Measurements from ENCODE around the gene UNC13B. TPM values are rescaled to one million over a fixed set of nuclear protein-coding genes. Genes with fewer than 3 reads are reported as not detected.
"Not testable (repeated sequence)": the region's sequence is repeated elsewhere in the genome, so short reads cannot be mapped to it uniquely, and the experiment has no call there.

Gene UNC13B
- total RNA-seq, 1 donor from 2014 or later: 0.84 TPM

GRCh38 chr9:35367451-35367850, 205.6 kb downstream of the UNC13B start:
- intact Hi-C loops (cut with micrococcal nuclease): no loop called here

GRCh38 chr9:35370241-35370640, 208.4 kb downstream of the UNC13B start:
- intact Hi-C loops (cut with micrococcal nuclease): no loop called here

DNA sequence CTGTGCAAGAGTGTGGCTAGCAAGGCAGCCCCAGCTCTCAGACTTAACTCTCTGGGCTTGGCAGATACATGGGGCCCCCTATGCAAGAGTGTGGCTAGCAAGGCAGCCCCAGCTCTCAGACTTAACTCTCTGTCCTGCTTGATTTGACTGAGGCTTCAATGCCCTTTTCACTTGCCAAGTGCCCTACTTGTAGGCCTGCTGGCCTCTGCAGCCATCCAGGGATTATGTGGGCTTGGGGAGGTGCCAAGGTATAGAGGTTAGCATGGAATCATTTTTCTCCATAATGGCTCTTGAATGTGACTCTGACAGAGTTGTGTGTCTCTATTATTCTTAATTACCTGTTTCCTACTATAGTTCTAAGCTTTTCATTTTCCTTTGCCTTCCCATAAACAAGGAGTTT, 212.6 kb downstream of the UNC13B start:
- intact Hi-C loops (cut with micrococcal nuclease): no loop called here

- intact Hi-C loops (cut with micrococcal nuclease): no loop called here
These were observed 213.1 kb downstream of the UNC13B start for GRCh38 chr9:35374910-35375309.

GRCh38 chr9:35380039-35380438, 218.2 kb downstream of the UNC13B start:
- intact Hi-C loops (cut with micrococcal nuclease): no loop called here

GRCh38 chr9:35380619-35381018, 218.8 kb downstream of the UNC13B start:
- intact Hi-C loops (cut with micrococcal nuclease): no loop called here

DNA sequence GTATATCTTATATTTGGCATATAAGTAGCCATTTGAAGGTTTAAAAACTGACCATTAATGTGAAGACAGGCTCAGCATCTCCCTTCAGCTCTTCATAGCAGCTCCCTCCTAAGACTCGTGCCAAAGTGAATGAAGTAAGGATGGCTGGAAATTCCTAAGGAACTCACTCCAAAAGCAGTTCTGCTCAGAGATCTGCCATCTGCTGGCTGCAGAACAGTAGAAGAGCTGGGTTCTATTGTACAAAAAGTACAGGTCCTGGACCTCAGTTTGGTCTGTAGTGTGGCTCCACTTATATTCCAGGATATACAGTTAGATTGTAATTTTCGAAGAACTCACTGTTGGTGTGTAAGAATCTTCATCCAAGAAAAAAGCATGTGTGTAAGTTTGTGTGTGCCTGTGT, 223.2 kb downstream of the UNC13B start:
- intact Hi-C loops (cut with micrococcal nuclease): no loop called here

DNA sequence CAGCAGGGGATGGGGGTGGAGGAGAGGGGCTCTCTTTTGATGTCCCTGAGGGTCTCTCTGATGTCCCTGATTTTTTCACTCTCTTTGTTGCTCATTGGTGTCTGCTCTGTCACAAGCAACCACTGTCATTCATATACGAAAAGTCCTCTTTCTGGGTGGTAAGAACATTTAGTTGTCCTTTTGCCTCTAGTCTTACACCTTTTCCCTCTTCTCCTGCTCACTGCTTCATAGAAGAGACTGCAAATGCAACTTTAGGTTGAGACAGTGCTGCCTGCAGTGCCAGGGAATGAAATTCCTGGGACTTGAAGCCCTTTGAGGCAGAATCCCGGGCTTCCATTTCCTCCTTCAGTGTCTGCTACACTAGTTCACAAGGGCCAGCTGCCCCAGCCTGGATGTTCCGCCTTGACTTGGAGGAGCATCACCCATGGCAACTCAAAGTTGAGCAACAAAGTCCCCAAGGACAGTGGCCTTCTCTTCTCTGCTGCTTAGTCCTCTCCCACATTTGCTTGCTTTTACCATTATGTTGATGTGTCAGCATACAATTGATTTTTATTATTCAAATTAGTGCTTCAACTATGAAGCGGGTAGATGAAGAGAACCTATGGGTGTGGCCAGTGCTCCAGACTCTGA, 233.4 kb downstream of the UNC13B start:
- intact Hi-C loops (cut with micrococcal nuclease): no loop called here

- intact Hi-C loops (cut with micrococcal nuclease): no loop called here
These were observed 233.9 kb downstream of the UNC13B start for GRCh38 chr9:35395706-35396101.

DNA sequence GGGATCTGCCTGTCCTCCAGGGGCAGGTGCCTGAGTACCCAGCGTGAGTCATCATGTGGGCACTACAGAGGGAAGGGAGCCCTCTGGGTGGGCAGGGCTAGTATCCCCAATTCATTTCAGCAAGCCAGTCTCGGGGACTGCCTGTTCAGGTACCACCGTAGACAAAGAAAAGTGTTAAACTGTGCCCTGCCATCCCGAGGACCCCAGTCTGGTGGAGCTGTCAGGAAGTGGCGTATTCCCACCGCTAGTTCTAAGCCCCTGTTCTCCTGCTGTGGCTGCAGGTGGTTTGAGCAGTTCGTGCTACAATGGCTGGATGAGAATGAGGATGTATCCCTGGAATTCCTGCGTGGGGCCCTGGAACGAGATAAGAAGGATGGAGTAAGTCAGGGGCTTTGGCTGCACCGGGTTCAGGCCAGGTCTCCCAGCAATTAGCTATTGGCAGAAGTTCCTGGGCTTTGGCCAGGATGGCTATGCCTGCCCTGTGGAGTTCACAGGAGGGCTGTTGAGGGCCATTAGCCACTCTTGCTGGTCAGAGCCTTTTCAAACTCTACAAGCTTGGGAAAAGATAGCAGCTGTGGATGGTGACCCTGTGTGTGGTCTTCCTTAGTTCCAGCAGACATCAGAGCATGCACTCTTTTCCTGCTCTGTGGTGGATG, 234.9 kb downstream of the UNC13B start:
- intact Hi-C loops (cut with micrococcal nuclease): no loop called here

DNA sequence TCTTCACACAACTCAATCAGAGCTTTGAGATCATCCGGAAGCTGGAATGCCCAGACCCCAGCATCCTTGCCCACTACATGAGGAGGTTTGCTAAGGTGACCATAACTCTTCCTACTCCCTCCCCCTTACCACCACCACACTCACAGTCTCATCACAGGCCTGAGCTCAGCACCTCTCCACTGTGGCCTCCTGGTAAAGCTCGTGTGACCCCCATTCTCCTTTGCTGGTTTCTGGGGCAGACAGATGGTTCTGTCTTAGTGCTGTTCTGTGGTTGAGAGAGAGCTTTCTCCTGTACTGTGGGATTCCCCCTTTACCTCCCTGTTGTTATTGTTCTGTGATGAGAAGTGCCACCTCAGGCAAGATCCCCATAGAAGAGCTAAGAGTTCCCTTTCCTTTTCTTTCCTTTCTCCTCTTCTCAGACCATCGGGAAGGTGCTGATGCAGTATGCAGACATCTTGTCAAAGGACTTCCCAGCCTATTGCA, 235.4 kb downstream of the UNC13B start:
- intact Hi-C loops (cut with micrococcal nuclease): no loop called here

DNA sequence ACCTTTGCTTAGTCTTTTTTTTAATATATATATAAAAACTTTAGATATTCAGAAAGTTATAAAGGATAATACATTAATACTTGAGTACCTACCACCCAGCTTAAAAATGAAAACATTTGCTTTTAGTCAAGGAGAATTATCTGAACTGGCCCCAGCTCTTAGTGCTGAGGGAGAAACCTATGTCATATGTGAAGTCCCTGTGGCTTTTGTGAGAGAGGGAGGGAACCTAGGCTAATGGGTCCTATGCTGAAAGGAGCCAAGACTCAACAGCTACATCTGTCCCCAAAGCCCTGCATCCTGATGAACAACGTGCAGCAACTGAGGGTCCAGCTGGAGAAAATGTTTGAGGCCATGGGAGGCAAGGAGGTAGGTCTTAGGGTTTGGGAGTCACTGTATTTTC, 236.1 kb downstream of the UNC13B start:
- intact Hi-C loops (cut with micrococcal nuclease): no loop called here

GRCh38 chr9:35398651-35399335, 237.0 kb downstream of the UNC13B start:
- intact Hi-C loops (cut with micrococcal nuclease): no loop called here

GRCh38 chr9:35404865-35405264, 243.1 kb downstream of the UNC13B start:
- intact Hi-C loops (cut with micrococcal nuclease): no loop called here

GRCh38 chr9:35406183-35406959, 244.6 kb downstream of the UNC13B start:
- intact Hi-C loops (cut with micrococcal nuclease): no loop called here

DNA sequence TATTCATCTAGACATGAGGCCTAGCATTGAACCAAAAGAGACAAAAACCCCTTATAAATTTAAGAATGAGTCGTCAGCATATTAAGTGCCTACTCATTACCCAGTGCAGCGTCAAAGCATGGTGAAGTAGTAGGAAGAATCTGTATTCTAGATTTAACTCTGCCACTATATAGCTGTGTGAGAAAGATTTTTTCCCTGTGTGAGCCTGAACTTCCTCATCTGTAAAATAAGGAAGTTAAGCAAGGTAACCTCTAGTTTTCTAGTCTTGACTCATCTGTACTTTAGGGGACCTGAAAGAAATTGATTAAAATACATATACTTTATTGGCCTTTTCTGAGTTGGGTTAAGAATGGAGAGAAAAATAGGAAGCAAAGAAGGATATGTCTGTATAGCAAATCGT, 246.0 kb downstream of the UNC13B start:
- intact Hi-C loops (cut with micrococcal nuclease): no loop called here

- intact Hi-C loops (cut with micrococcal nuclease): not testable (repeated sequence)
These were observed 247.6 kb downstream of the UNC13B start for GRCh38 chr9:35409434-35409833.

DNA sequence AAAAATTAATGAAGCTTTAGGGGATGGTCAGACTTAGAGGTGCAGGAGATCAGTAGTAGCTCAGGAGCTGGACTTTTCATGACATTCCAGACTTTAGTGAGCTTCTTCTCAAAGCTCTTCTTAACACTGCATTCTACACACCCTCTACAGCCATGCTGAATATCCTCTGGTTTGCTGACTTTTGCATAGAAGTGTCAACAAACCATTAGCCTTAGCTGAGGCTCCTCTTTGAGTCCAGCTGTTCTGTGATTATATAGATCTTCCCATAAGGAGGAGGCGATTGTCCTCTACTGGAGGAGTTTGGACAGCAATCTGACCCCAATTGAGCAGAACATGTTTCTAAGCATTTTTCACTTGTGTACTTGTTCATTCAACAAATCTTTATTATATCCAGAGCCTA, 253.1 kb downstream of the UNC13B start:
- intact Hi-C loops (cut with micrococcal nuclease): no loop called here

GRCh38 chr9:35415402-35416097, 253.7 kb downstream of the UNC13B start:
- intact Hi-C loops (cut with micrococcal nuclease): no loop called here

GRCh38 chr9:35416098-35416427, 254.3 kb downstream of the UNC13B start:
- intact Hi-C loops (cut with micrococcal nuclease): no loop called here

DNA sequence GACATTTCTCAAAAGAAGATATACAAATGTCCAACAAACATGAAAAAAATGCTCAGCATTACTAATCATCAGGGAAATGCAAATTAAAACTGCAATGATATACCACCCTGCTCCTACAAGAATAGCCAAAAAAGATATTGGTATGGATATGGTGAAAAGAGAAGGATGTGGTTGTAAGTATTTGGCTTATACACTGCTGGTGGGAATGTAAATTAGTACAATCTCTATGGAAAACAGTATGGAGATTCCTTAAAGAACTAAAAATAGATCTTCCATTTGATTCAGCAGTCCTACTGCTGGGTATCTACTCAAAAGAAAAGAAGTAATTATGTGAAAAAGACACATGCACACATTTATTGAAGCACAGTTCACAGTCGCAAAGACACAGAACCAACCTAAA, 260.5 kb downstream of the UNC13B start:
- intact Hi-C loops (cut with micrococcal nuclease): no loop called here
